Astrocyte (in vitro differentiated cells and primary cell): ENCODE results near the gene PGAM2. TPM values are rescaled to one million over a fixed set of nuclear protein-coding genes. Genes with fewer than 3 reads are reported as not detected.

Experiments used
- DNase-seq: peaks from one replicate; pipeline ENCODE4 v3.0.0-alpha.2; 2010; ENCODE audit warnings: low read depth
- FAIRE-seq: peaks from 2 replicates; lab custom pipeline; 2011; peaks lifted over from hg19 to GRCh38; lab: Jason Lieb, UNC
- H2AFZ ChIP-seq: 2 replicates; pipeline ENCODE4 v1.6.0; 2012; ENCODE audit warnings: low read depth, low read length, inconsistent platforms
- H3K27ac ChIP-seq: 2 replicates; pipeline ENCODE4 v1.5.1; 2011; ENCODE audit warnings: low read depth, low read length, inconsistent platforms
- H3K27me3 ChIP-seq: 2 replicates; pipeline ENCODE4 v1.6.0; 2011; ENCODE audit warnings: low read length, inconsistent platforms; ENCODE audit not compliant: insufficient read depth
- H3K36me3 ChIP-seq: 2 replicates; pipeline ENCODE4 v1.5.1; 2011; ENCODE audit warnings: low read length, inconsistent platforms; ENCODE audit not compliant: insufficient read depth
- H3K4me1 ChIP-seq: 2 replicates; pipeline ENCODE4 v1.5.1; 2011; ENCODE audit warnings: low read length, inconsistent platforms; ENCODE audit not compliant: insufficient read depth
- H3K4me2 ChIP-seq: 2 replicates; pipeline ENCODE4 v1.6.0; 2012; ENCODE audit warnings: low read length, inconsistent platforms
- H3K4me3 ChIP-seq: 2 replicates; pipeline ENCODE4 v1.5.1; 2011; ENCODE audit warnings: low read depth, mild to moderate bottlenecking, low read length, inconsistent platforms; ENCODE audit not compliant: insufficient read depth
- H3K79me2 ChIP-seq: 2 replicates; pipeline ENCODE4 v1.6.0; 2012; ENCODE audit warnings: mild to moderate bottlenecking, low read length, inconsistent platforms; ENCODE audit not compliant: insufficient read depth
- H3K9ac ChIP-seq: 2 replicates; pipeline ENCODE4 v1.6.0; 2012; ENCODE audit warnings: mild to moderate bottlenecking, low read length, inconsistent platforms
- H3K9me3 ChIP-seq: 2 replicates; pipeline ENCODE4 v1.5.1; 2012; ENCODE audit warnings: low read depth, mild to moderate bottlenecking, low read length, inconsistent platforms; ENCODE audit not compliant: insufficient read depth
- H4K20me1 ChIP-seq: 2 replicates; pipeline ENCODE4 v1.6.0; 2012; ENCODE audit warnings: low read length, inconsistent platforms; ENCODE audit not compliant: insufficient read depth
- H3K27ac Mint-ChIP-seq: one replicate; pipeline ENCODE4 v1.8.0; 2021; ENCODE audit warnings: mild to moderate bottlenecking, mixed read lengths; ENCODE audit not compliant: unreplicated experiment
- H3K27me3 Mint-ChIP-seq: one replicate; pipeline ENCODE4 v1.8.0; 2021; ENCODE audit warnings: low read depth, mixed read lengths; ENCODE audit not compliant: unreplicated experiment
- H3K36me3 Mint-ChIP-seq: one replicate; pipeline ENCODE4 v1.8.0; 2021; ENCODE audit warnings: low read depth, mixed read lengths; ENCODE audit not compliant: unreplicated experiment
- H3K4me1 Mint-ChIP-seq: one replicate; pipeline ENCODE4 v1.8.0; 2021; ENCODE audit warnings: low read depth, mixed read lengths; ENCODE audit not compliant: unreplicated experiment
- H3K4me3 Mint-ChIP-seq: one replicate; pipeline ENCODE4 v1.8.0; 2021; ENCODE audit warnings: mild to moderate bottlenecking, moderate library complexity, mixed read lengths; ENCODE audit not compliant: unreplicated experiment
- H3K9me3 Mint-ChIP-seq: one replicate; pipeline ENCODE4 v1.8.0; 2021; ENCODE audit warnings: mild to moderate bottlenecking, mixed read lengths; ENCODE audit not compliant: unreplicated experiment
- CTCF ChIP-seq: IDR thresholded peaks from 2 replicates; pipeline ENCODE4 v1.5.1; 2011; ENCODE audit warnings: low read depth, mild to moderate bottlenecking, inconsistent platforms, low read length, moderate library complexity; ENCODE audit not compliant: insufficient read depth
- EZH2 ChIP-seq: IDR thresholded peaks from 2 replicates; pipeline ENCODE4 v1.6.1; 2012; ENCODE audit warnings: mild to moderate bottlenecking, low read length, inconsistent platforms; ENCODE audit not compliant: insufficient read depth
- total RNA-seq: library from RNA; stranded (reverse); gene quantifications from 2 replicates; pipeline ENCODE4 v1.2.1, GENCODE V29; 2021

The PGAM2 gene
- total RNA-seq, 1 donor from 2014 or later, result 0.79 TPM

GRCh38 chr7:44048031-44048795 lies 17.2 kb downstream of the PGAM2 start:
- H3K4me2 ChIP-seq, result no peak overlapping the region
- Mint-ChIP-seq H3K27me3 (no peaks in the 10 kb centered on the region), H3K27ac (peak overlapping the region; percentile 86), H3K4me1 (peaks cover 23% of the 10 kb centered on the region), H3K36me3 (peaks cover 20% of the 10 kb centered on the region), H3K9me3 (no peaks in the 10 kb centered on the region), H3K4me3 (no peak overlapping the region)
- TF ChIP-seq CTCF (no peak), EZH2 (no peak)
- no peak for FAIRE-seq
- H3K36me3 ChIP-seq, result peaks cover 25% of the 10 kb centered on the region
- no peaks in the 10 kb centered on the region for H3K27me3 ChIP-seq
- H3K9me3 ChIP-seq, result no peaks in the 10 kb centered on the region
- no peak overlapping the region for H3K4me3 ChIP-seq
- H3K27ac ChIP-seq, result no peak overlapping the region
- DNase-seq, result no peak
- peaks cover 75% of the 10 kb centered on the region for H3K79me2 ChIP-seq
- peaks cover 15% of the 10 kb centered on the region for H3K4me1 ChIP-seq
- no peak overlapping the region for H3K9ac ChIP-seq
- H2AFZ ChIP-seq, result no peak overlapping the region
- peaks cover 67% of the 10 kb centered on the region for H4K20me1 ChIP-seq

- Histone ChIP-seq H3K79me2 (peaks cover 69% of the 10 kb centered on the region), H3K27ac (no peak overlapping the region), H3K36me3 (peaks cover 18% of the 10 kb centered on the region), H3K4me2 (peak overlapping the region; percentile 91), H4K20me1 (peaks cover 54% of the 10 kb centered on the region), H3K27me3 (no peaks in the 10 kb centered on the region), H3K4me1 (peaks cover 15% of the 10 kb centered on the region), H2AFZ (no peak overlapping the region), H3K9ac (no peak overlapping the region), H3K4me3 (no peak overlapping the region), H3K9me3 (no peaks in the 10 kb centered on the region)
- peak overlapping the region; percentile 64 for H3K27ac Mint-ChIP-seq
- no peak for DNase-seq
- no peaks in the 10 kb centered on the region for H3K9me3 Mint-ChIP-seq
- H3K4me3 Mint-ChIP-seq, result peak overlapping the region; percentile 95
- peaks cover 23% of the 10 kb centered on the region for H3K4me1 Mint-ChIP-seq
- no peaks in the 10 kb centered on the region for H3K27me3 Mint-ChIP-seq
- H3K36me3 Mint-ChIP-seq, result peaks cover 12% of the 10 kb centered on the region
- FAIRE-seq, result no peak
- TF ChIP-seq CTCF (no peak), EZH2 (no peak)
Measured at GRCh38 chr7:44046321-44047061, 18.9 kb downstream of the PGAM2 start.
